A549 treated with CORT108297 at 1 μM for 4 hours (cell line): ENCODE results near the gene KNOP1. TPM values are rescaled to one million over a fixed set of nuclear protein-coding genes. Genes with fewer than 3 reads are reported as not detected.

Experiments used
- total RNA-seq: library from RNA; stranded (reverse); fragments of 200-300 nt; extraction: Qiagen RNA extraction; gene quantifications from 5 replicates; pipeline ENCODE4 v1.2.3, GENCODE V29; 2022

The KNOP1 gene
- 38.2 to 44.7 TPM (median 43.6 TPM) in 5 replicates for total RNA-seq

GRCh38 chr16:19717741-19718623, at the start of gene KNOP1, which contains the start of gene IQCK:
KNOP1 (minus strand) TSS chr16:19718227; CDS start chr16:19715035, 3,192 bp downstream.
IQCK (plus strand) TSS chr16:19718271; CDS start chr16:19718307, 36 bp downstream.

Other genes with a start within 250 kb of the KNOP1 start
- 79.9 to 93.5 TPM (median 83.2 TPM) in 5 replicates for gene GDE1, start 196.1 kb downstream of the KNOP1 start, total RNA-seq
- gene CCP110, start 194.3 kb downstream of the KNOP1 start, total RNA-seq = 7.7 to 10.6 TPM (median 10.2 TPM) in 5 replicates
- 27.9 to 34.8 TPM (median 31.3 TPM) in 5 replicates for gene VPS35L, start 162.5 kb downstream of the KNOP1 start, total RNA-seq
- gene IQCK, start within 50 bp of the KNOP1 start, total RNA-seq = 7.4 to 10.2 TPM (median 9.4 TPM) in 5 replicates
- gene GPRC5B, start 166.6 kb upstream of the KNOP1 start, total RNA-seq = 26.3 to 33.2 TPM (median 28.3 TPM) in 5 replicates